Embryonic facial prominence (tissue), 1 donor: Measurements from ENCODE around the gene NUCB1.

Source experiments
- DNase-seq: peaks from one replicate; pipeline ENCODE4 v3.0.0-alpha.2; 2016; ENCODE audit errors: extremely low spot score

Gene NUCB1

DNA sequence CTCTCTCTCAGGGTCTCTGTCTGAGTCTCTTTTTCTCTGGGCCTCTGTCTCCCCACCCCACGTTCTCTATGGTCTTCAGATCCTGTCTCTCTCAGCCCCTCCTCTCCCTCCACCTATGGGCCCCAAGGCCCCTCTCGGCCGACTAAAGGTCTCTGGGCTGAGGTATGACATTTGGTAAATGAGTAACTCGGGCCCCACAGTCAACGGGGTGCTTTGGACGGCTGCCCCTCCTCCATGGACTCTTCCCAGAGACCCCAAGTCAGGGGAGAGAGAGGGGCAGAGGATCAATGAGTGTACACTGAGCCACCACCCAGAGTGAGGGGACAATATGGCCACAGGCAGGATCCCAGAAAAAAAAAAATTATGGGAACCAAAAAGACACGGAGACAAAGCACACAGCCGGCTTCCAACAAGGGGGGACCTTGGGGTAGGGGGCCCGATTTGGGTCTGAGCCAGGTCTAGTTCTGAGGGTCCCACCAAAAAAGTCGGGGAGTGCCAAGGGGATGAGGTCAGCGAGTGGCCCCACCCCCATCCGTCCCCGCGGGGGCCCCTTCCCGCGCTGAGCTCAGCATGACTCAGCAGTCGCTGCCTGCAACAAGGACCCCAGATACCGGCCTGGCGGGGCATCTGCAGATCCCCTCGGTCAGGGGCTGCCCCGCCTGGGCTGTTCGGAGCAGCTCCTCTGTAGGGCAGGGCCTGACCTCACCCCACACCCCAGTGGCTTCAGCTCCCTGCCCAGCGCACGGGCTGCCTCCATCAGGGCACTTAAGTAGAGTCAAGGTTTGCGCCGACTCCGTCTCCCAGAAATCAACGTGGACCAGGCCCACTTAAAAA is 63.5 kb downstream of the NUCB1 start:
- DNase-seq, result no peak

DNA sequence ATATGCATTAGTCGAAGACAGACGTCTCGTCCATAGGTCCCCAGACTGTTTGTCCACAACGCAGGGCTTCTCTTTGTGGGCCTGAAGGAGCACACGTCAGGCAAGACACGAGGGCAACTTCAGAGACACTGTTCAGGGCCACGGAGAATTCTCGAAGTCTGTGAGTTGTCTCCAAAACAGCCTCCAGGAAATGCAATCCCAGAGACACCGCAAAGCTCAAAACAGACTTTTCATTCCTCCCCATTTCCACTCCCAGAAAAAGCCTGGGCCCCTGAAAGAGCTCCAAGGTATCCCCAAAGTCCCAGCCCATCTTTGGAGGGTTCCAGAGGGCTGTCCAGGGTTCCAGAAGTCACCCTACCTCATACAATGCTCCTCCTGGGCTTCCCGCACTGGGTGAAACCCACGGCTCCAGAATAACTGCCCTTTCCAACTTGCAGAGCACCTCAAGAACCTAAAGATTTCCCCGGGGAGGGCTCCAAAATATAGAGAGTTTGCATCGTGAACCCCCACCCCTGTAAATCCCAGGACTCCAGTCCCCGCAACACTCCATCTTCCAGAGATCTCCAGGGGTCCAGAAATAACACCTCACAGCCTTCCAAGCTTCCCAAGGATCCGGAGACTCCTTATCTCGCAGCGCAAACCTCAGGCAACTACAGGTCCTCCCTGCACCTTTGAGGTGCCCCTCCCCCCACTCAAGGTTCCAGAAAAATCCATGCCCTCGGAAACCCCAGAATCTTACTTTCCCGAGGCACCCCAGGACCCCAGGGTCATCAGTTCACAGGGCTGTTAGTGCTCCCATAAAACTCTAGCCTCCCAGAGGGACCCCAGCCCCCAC is 64.3 kb downstream of the NUCB1 start:
- no peak for DNase-seq

DNA sequence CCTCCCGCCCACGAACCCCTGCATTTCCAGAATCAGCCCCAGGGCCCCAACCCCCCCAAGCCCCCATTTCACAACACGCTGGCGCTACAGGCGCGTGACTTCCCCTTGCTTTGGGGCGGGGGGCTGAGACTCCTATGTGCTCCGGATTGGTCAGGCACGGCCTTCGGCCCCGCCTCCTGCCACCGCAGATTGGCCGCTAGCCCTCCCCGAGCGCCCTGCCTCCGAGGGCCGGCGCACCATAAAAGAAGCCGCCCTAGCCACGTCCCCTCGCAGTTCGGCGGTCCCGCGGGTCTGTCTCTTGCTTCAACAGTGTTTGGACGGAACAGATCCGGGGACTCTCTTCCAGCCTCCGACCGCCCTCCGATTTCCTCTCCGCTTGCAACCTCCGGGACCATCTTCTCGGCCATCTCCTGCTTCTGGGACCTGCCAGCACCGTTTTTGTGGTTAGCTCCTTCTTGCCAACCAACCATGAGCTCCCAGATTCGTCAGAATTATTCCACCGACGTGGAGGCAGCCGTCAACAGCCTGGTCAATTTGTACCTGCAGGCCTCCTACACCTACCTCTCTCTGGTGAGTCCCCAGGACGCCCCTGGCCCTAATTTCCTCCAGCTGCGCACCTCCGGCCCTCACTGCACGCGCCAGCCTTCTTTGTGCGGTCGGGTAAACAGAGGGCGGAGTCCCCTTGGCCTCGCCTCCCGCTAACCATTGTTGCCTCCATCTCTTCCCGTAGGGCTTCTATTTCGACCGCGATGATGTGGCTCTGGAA is 65.1 kb downstream of the NUCB1 start, which contains the start of gene FTL:
Gene FTL, plus strand, starts transcription at position 270 of the 766 bp plus-strand sequence. Its CDS starts 199 bp downstream, at position 469.
- DNase-seq, result peak; percentile 79

DNA sequence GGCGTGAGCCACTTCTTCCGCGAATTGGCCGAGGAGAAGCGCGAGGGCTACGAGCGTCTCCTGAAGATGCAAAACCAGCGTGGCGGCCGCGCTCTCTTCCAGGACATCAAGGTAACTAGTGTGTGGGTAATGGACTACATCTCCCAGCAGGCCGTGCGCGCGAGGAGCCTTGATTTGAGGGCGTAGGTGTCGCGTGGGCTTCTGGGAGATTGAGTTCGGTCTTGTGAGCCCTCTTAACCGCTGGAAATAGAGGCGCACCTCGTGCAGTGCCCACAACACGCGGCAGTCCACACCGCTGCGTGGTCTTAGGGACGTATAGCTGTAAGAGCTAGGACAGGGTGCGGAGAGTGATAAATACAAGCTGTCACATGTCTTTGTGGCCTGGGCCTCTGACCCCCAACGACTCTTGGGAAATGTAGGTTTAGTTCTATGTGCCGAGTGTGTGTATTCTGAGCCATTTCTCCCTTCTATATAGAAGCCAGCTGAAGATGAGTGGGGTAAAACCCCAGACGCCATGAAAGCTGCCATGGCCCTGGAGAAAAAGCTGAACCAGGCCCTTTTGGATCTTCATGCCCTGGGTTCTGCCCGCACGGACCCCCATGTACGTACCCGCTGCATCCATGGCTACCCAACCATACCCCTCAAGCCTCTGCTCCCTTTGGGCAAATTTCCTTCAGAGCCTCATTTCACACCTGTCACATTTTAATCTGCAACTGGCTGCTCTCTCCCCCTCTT is 65.9 kb downstream of the NUCB1 start:
- DNase-seq, result peak; percentile 80

DNA sequence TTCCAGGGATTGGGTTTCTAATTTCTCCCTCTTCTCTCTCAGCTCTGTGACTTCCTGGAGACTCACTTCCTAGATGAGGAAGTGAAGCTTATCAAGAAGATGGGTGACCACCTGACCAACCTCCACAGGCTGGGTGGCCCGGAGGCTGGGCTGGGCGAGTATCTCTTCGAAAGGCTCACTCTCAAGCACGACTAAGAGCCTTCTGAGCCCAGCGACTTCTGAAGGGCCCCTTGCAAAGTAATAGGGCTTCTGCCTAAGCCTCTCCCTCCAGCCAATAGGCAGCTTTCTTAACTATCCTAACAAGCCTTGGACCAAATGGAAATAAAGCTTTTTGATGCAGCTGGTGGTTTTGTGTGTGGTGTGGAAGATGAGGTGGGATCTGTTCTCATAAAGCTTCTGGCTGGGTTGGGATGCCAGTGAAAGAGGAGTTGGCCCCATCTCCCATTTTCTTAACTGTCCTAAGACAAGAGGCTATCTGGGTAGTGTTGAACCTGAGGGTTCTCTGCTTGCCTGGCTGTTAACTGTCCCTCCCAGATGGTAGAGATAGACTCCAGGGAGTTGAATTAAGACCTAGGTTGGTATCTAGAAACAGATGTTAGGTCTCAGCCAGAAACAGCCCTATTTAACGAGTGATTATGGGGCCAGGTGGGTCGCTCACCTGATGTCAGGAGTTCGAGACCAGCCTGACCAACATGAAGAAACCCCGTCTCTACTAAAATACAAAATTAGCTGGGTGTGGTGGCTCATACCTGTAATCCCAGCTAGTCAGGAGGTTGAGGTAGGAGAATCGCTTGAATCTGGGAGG is 66.6 kb downstream of the NUCB1 start:
- no peak for DNase-seq

DNA sequence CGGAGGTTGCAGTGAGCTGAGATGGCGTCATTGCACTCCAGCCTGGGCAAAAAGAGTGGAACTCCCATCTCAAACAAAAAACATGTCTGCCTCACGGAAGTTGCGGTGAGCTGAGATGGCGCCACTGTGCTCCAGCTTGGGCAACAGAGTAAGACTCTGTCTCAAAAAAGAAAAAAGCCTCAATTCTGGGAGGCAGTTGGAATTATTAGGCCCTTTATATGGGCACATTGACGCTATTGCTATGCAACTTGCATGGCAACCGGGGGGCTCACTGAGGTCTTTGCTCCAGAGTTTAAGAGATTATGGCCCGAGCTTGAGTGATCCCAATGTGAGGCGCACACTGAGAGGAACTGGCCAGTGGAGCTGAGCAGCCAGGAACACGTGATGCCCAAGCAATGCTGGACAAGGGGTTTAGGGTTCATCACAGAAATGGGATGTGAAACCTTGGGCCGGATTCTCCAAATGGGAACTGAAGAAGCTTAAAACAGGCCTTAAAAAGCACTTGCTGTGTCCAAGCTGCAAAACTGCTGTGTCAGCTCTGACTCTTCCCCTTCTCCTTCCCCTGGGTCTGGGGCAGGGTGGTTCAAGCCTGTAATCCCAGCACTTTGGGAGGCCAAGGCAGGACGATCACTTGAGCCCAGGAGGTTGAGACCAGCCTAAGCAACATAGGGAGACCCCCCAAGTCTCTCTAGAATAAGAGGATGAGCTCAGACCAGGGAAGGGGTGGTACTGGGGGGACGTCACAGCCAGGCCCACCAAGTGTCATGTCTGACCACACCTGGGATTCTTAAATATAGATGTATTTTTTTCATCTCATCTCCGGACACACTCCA is 67.5 kb downstream of the NUCB1 start:
- DNase-seq, result no peak

DNA sequence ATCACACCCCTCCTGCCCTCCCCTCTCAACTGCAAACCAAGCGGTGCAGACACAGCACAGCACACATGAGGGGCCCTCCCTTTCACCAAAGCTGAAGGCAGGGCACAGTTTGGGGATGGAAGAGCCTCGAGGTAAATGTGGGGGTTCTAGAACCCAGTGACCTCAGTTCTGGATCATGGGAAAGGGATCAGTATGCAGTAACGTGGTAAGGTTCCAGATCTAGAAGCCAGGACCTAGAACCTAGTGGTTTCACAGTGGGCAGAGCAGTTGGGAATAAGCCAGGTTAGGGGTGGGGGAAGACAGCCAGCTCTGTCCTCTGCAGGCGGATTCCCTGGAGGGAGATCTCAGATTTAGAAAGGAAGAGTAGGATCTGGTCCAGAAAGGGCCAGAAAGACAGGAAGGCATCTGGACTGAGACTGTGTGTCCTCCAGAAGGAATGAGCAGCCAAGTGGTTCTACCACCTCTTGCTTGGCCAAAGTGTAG is 68.1 kb downstream of the NUCB1 start:
- DNase-seq, result no peak

DNA sequence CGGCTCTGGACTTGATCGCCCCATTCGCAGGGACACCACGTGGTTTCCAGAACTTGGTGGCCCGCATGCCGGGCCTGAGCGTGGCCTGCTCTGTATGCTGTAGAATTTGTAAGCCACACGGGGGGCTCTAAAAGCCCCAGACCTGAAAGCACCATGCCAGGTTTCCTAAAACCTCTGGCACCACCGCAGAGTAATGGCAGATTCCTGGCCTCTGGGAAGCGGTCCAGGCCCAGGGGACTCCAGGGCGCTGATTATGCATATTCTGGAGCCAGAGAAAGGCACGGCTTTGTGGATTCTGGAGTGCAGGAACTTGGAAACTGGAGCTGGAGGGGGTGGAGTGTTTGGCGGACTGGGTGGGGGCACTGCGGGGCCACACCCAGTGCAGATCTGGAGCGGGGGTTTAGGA is 68.7 kb downstream of the NUCB1 start:
- DNase-seq, result no peak

DNA sequence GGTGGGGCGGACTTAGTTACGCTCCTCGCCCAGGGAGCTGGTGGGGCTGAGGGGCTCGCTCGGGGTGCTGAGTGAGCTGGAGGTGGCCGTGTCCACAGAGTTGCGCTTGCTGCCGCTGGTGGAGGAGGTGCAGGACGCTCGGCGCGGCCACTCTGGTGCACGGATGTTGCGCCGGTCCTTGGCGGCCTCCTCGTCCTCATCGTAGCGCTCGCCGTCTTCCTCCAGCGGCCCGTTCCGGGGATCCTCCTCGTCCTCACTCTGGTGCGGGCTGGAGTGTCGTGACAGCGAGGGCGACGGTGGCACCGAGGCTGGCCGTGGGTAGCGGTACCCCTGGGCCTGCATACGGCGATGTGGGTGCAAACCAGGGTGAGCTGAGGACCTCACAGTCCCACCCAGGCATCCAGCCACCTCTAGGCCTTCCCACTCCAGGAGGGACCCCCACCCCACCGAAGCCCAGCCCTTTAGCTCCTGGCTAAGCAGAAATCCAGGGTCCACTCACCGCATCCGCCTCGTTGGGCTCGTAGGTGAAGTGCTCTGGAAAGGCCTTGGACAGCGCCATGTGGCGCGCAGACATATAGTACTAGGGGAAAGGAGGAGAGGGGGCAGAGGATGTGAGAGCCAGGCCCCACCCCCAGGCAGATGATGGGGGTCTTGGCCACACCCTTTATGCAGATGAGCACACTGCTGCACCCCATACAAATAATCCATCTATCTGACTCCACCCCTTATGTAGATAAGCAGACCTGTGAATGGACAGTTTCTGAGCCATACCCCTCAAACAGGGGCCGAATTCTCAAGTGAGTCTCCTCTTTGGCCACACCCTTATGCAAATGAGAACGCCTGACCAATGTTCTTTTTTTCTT is 69.4 kb downstream of the NUCB1 start:
- no peak for DNase-seq

DNA sequence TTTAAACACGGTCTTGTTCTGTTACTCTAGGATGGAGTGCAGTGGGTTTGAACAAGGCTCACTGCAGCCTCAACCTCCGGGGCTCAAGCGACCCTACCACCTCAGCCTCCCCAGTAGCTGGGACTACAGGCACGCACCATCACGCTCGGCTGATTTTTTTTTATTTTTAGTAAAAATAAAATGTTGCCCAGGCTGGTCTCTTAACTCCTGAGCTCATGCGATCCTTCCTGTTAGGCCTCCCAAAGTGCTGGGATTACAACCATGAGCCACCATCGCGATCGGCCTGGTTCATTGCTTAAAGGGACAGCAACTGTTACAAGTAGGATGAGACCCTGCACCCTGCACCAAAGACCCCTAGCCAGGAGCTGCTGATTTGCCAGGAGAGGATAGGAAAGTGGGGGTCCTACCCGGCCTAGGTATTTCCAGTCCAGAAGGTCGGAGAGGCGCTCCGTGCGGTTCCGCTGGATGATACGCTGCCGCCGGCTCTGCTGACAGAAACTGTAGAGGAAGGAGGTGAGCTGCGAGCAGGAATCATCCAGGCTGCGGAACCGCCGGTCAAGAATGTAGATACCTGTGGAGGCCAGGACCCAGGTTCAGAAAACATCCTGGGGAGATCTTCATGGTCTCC is 70.1 kb downstream of the NUCB1 start:
- no peak for DNase-seq

DNA sequence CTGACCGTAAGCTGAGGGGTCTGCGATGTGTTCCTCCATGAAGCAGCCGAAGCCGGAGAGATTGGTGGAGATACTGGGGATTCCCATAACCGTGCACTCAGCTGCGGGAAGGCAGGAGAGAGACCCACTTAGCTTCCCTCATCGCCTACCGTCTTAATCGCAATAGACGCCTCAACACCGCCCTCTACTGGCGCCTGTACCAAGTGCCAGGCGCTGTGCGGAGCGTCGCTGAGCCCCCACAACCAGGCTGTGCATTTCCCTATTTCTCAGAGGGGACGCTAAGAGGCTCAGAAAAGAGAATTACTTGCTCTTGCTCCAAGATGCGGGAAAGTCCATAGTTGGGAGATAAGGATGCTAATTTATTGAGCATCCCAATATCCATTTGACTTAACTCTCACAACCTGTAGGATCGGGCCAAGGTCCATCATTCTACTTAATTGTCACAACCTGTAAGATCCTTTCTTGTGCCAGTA is 70.8 kb downstream of the NUCB1 start:
- DNase-seq, result peak; percentile 67
